K562 treated with DMSO at 1 percent for 4 hours (cell line): ENCODE results near the gene DEFB127. TPM values are rescaled to one million over a fixed set of nuclear protein-coding genes. Genes with fewer than 3 reads are reported as not detected.

Source experiments
- total RNA-seq: library from RNA; unstranded; fragments of 300-600 nt; gene quantifications from 2 replicates; pipeline ENCODE4 v1.2.3, GENCODE V29; 2022; ENCODE audit not compliant: insufficient read depth

DEFB127 gene
- total RNA-seq: not detected in 2 replicates

GRCh38 chr20:157154-157553, at the start of gene DEFB127:
DEFB127 (plus strand) TSS chr20:157454; CDS start chr20:157545, 91 bp downstream.

GRCh38 chr20:142290-142689, 15.0 kb upstream of the DEFB127 start, which contains the start of gene DEFB126:
DEFB126 (plus strand) TSS chr20:142590; CDS start chr20:142629, 39 bp downstream.

GRCh38 chr20:189611-190010, 32.4 kb downstream of the DEFB127 start, which contains the start of gene DEFB128:
DEFB128 (minus strand) TSS chr20:189711; CDS start chr20:189623, 88 bp downstream.

Other genes with a start within 250 kb of the DEFB127 start
- gene DEFB125, start 69.8 kb upstream of the DEFB127 start, total RNA-seq: not detected in 2 replicates
- gene DEFB126, start 14.9 kb upstream of the DEFB127 start, total RNA-seq: not detected in 2 replicates
- not detected in 2 replicates for gene DEFB128, start 32.3 kb downstream of the DEFB127 start, total RNA-seq
- gene DEFB129, start 69.8 kb downstream of the DEFB127 start, total RNA-seq: not detected in 2 replicates
- gene DEFB132, start 100.3 kb downstream of the DEFB127 start, total RNA-seq: not detected in 2 replicates
- gene C20orf96, start 133.3 kb downstream of the DEFB127 start, total RNA-seq: 4.9 and 7.9 TPM in 2 replicates
- gene ZCCHC3, start 140.1 kb downstream of the DEFB127 start, total RNA-seq: 26.5 and 30.5 TPM in 2 replicates
- gene SOX12, start 168.1 kb downstream of the DEFB127 start, total RNA-seq: 14.9 and 16.5 TPM in 2 replicates
- gene NRSN2, start 189.7 kb downstream of the DEFB127 start, total RNA-seq: 20.9 and 21.8 TPM in 2 replicates
- gene TRIB3, start 223.3 kb downstream of the DEFB127 start, total RNA-seq: 210 and 297 TPM in 2 replicates